NCI-H1417 treated with DMSO at 0.1 percent for 48 hours (cell line): Measurements from ENCODE around the gene PHF14.

Source experiments
- DNase-seq: peaks from one replicate; lab custom pipeline; 2025; lab: John Stamatoyannopoulos, UW

PHF14 gene

GRCh38 chr7:11120068-11120664, 146.5 kb downstream of the PHF14 start:
- no peak for DNase-seq

- DNase-seq, result no peak
Observed at GRCh38 chr7:11120675-11121220, 147.1 kb downstream of the PHF14 start.

GRCh38 chr7:11124856-11125559, 151.3 kb downstream of the PHF14 start:
- no peak for DNase-seq

GRCh38 chr7:11127114-11127785, 153.6 kb downstream of the PHF14 start:
- DNase-seq, result no peak

- no peak for DNase-seq
Observed at GRCh38 chr7:11127988-11128387, 154.3 kb downstream of the PHF14 start.

- DNase-seq, result no peak
Observed at GRCh38 chr7:11128498-11128897, 154.8 kb downstream of the PHF14 start.

- DNase-seq, result no peak
Observed at GRCh38 chr7:11130012-11130411, 156.3 kb downstream of the PHF14 start.

- no peak for DNase-seq
Observed at GRCh38 chr7:11130601-11131000, 156.9 kb downstream of the PHF14 start.

- no peak for DNase-seq
Observed at GRCh38 chr7:11133436-11133959, 159.8 kb downstream of the PHF14 start.

- DNase-seq, result no peak
Observed at GRCh38 chr7:11135573-11135972, 161.9 kb downstream of the PHF14 start.

- no peak for DNase-seq
Observed at GRCh38 chr7:11141541-11141940, 167.9 kb downstream of the PHF14 start.

- no peak for DNase-seq
Observed at GRCh38 chr7:11153694-11154093, 180.0 kb downstream of the PHF14 start.

- DNase-seq, result no peak
Observed at GRCh38 chr7:11155883-11156282, 182.2 kb downstream of the PHF14 start.

GRCh38 chr7:11161499-11161898, 187.8 kb downstream of the PHF14 start:
- no peak for DNase-seq

- no peak for DNase-seq
Observed at GRCh38 chr7:11163220-11163619, 189.5 kb downstream of the PHF14 start.

GRCh38 chr7:11166051-11166450, 192.4 kb downstream of the PHF14 start:
- DNase-seq, result no peak

- no peak for DNase-seq
Observed at GRCh38 chr7:11168650-11169170, 195.0 kb downstream of the PHF14 start.

GRCh38 chr7:11170175-11170574, 196.5 kb downstream of the PHF14 start:
- DNase-seq, result no peak

- no peak for DNase-seq
Observed at GRCh38 chr7:11170863-11171568, 197.3 kb downstream of the PHF14 start.

GRCh38 chr7:11171569-11172192, 198.0 kb downstream of the PHF14 start:
- no peak for DNase-seq

- DNase-seq, result no peak
Observed at GRCh38 chr7:11172835-11173234, 199.2 kb downstream of the PHF14 start.
